Activated CD8-positive, alpha-beta memory T cell treated with anti-CD3 and anti-CD28 coated beads for 48 hours (primary cell): Measurements from ENCODE around the gene CHRNA3.

Experiments used
- DNase-seq, 3 experiments: peaks; one replicate each; pipeline ENCODE4 v3.0.0-alpha.2; 2020; ENCODE audit warnings: low read depth in 2 of 3, low spot score in 2 of 3

The CHRNA3 gene

DNA sequence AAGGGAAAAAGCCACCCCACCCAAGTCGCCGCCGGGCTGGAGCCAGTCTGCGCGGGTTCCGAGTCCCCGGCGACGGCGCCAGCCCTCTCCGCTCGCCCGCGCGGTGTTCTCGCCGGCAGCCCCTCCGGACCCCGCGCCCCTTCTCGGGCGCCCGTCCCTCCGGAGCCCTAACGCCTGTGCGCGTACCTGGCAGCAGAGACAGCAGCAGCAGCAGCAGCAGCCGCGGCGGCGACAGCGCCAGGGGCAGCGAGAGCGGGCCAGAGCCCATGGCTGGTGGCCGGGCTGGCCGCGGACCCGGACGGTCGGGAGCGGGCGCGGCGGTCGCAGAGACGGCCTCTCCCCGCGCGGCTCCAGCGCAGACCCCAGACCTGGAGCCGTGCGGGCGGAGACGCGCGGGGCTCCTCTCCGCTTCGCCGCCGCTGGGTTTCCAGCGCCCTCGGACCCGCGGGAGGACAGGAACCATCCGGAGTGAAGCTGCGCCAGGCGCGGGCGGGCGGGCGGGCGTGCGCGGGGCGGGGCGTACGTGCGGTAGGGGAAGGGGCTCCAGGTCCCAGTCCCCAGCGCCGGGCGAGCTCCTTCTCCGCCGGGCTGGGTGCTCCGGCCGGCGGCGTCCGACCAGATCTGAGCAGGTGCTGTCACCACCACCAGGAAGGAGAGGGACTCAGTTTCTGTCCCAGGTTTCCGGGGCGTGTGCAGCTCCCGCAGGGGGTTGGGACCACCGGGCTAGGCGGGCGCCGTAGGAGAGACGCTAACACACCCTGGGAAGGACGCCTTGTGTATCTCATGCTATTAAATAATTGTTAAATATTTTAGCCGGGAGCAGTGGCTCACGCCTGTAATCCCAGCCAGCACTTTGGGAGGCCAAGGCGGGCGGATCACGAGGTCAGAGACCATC, at the start of gene CHRNA3:
TSS of gene CHRNA3 (minus strand) at position 470 of the 895 bp plus-strand sequence. CDS start at position 268, 202 bp downstream.
- no peak for DNase-seq

DNA sequence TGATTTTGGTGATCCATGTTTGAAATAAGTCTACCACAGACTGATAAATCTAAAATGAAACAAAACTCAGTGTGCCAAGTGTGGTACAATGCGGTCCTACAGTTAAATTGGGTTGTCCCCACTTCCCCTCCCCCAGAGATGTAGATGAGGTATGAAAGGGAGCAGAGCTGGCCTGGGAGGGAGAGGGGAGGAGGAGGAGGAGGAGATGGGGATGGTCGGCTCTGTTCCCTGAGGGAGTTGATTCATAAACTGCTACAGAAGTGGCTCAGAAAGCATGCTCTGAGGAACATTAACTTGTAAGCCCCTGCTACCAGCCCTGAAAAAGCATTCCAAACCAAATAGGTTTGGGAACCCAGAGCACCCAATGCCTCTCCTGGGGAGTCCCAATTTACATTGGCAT, 48.2 kb upstream of the CHRNA3 start:
- no peak for DNase-seq

- no peak for DNase-seq
Measured at GRCh38 chr15:78667578-78668236, 46.9 kb upstream of the CHRNA3 start.

GRCh38 chr15:78666010-78666409, 45.2 kb upstream of the CHRNA3 start:
- DNase-seq: no peak

GRCh38 chr15:78663703-78664102, 42.9 kb upstream of the CHRNA3 start:
- no peak for DNase-seq

GRCh38 chr15:78662028-78662427, 41.2 kb upstream of the CHRNA3 start:
- no peak for DNase-seq

DNA sequence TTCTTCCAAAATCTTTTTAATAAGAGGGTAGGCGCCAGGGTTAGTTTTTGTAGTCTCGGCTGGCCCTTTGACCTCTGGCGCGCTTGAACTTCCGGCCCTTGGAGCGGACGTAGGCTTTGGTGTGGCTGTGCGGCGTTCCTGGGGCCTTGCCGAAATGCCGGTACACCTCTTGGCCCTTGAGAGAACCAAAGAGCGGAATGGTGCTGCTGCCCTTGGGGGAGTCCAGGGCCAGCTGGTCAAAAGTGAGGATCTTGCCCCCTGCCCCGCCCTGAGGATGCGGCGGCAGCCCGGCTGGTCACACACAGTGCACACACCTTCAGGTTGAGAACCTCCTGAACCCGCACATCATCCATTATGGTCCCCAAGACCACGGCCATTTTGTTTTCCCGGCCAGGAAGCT, 40.2 kb upstream of the CHRNA3 start:
- no peak for DNase-seq

GRCh38 chr15:78660584-78660983, 39.8 kb upstream of the CHRNA3 start:
- DNase-seq: no peak

DNA sequence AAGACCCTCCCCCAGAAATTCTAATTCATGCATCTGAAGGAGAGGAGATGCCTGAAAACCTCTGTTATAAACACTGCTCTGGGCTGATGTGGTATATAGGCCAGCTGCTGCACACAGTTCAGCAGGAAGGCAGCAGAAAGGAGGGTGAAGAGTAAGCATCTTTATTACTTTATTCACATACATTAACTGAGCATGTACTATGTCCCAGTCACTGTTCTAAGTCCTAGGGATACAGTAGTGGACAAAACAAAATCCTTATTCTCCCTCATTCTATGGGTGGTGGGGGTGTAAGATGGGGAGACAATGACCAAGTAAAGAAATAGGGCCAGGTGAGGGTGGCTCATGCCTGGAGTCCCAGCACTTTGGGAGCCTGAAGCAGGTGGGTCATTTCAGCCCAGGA, 38.0 kb upstream of the CHRNA3 start:
- DNase-seq: no peak

GRCh38 chr15:78654272-78654671, 33.5 kb upstream of the CHRNA3 start:
- no peak for DNase-seq

DNA sequence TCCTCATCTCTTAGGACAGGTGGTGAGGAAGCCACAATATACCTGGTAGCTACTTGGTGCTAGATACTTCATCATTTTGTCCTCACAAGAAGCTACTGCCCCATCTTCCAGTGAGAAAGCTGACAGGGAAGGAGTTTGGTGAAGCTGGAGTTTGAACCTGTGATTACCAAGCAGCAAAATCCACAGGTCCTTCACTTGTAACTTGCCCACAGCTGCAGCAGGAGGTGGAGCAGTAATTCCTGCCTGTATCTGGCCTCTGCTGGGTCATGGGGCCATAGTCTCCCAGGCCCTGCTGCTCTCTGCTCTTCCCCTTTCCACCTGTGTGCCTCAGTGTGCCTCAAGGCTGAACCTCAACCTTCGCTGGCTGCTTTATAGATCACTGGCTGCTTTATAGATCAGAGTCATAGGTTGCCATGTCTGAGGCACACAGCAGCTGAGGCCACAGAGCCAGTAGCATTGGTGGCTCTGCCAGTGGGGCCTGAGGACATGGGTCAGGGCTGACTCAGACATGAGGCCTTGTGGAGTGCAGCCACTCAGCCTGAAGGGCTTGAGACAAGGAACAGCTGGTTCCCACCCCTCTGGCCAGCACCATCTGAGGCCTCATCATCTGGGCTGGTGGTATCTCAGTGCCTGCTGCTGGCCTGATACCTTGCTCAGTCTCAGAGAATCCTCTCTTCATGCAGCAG, 31.3 kb upstream of the CHRNA3 start:
- no peak for DNase-seq

GRCh38 chr15:78651007-78651406, 30.2 kb upstream of the CHRNA3 start:
- DNase-seq: no peak

DNA sequence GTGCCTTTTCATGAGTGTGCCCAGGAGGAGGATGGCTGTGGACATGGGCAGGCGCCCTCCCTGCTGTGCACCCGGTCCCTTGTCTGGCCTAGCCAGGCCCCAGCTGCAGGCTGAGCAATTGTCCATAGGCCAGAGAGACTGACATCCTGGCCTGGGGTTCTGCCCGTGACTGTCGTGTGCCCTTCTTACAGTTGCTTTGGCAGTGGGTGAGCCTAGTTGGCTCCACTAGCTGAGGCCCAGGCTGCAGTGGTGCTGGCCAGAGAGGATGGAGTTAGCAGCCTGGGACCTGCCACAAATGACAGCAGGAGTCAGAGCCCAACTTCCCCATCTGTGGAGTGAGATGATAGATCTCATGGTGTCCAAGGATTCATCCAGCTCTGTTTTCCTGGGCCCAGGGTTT, 29.2 kb upstream of the CHRNA3 start:
- no peak for DNase-seq

GRCh38 chr15:78645009-78645408, 24.2 kb upstream of the CHRNA3 start:
- DNase-seq: no peak

DNA sequence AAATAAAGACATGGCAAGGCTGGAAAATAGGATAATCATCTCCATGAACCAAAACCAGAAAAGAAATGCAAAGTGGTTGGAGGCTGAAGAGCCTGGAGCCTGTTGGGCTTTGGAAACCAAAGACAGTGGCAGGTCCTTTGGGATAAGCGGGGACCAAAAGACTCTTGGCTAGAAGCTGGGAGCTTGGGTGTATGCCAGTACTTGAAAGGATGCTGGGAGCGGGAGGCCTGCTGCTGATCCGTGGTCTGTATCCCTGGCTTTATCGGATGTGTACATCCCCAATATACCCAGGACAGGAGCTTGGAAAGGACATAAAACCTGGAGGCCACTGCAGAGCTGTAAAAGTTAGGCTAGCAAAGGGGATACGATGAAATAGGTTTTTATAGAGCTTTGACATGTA, 21.5 kb upstream of the CHRNA3 start:
- no peak for DNase-seq

DNA sequence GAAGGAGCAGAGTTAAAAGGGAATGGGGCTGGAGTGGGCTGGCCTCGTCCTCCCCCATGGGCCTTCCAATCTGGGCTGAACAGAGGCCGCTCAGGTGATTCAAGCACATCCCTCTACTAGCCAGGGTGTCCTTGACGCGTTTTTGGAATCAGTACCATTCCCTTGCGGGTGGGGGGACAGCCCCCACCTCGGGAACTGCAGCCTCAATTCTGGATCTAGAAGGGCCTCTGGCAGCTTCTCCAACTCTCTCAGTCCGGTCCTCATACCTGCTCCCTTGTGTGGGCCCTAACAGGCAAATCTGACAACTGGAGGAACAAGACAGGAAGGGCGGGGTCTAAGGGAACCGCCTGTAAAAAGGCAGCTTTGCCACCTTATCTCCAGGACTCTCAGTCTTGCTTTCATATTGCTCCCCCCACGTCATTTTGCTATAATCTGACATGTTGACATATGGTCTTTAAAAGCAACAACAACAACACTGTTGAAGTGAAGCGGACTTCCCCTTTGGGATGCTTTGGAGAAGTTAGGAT, 21.0 kb upstream of the CHRNA3 start:
- no peak for DNase-seq

DNA sequence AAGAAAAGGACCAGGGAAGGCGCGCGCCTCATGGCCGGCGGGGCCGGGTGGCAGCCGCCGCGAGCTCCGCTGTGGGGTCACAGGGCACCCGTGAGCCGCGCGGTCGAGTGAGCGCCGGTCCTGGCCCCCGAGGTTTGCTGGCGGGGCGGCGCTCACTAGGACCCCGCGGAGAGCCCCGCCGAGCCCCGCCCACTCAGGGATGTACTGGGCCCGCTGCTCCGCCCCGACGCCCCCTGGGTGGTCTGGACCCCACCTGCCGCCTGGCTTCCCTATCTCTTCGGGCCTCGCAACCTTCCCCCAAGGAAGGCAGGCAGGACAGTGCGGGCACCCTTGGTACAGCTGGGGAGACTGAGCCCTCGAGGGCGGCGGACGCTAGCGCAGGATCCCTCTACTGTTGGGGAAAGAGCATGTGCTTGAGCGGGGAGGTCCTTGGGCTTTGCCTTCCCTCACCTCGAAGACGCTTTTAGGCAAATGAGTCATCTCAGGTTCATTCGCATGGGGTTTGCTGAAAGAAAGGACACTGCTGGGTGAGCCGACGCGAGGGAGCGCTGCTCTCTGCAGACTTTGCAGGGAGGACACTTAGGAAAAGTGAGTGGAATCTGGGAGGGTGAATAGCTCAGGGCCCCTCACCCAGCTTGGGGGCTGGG, 20.4 kb upstream of the CHRNA3 start, which contains the start of gene CHRNB4:
TSS of gene CHRNB4 (minus strand) at position 109 of the 647 bp plus-strand sequence. CDS start at position 32, 77 bp downstream.
- DNase-seq: no peak

DNA sequence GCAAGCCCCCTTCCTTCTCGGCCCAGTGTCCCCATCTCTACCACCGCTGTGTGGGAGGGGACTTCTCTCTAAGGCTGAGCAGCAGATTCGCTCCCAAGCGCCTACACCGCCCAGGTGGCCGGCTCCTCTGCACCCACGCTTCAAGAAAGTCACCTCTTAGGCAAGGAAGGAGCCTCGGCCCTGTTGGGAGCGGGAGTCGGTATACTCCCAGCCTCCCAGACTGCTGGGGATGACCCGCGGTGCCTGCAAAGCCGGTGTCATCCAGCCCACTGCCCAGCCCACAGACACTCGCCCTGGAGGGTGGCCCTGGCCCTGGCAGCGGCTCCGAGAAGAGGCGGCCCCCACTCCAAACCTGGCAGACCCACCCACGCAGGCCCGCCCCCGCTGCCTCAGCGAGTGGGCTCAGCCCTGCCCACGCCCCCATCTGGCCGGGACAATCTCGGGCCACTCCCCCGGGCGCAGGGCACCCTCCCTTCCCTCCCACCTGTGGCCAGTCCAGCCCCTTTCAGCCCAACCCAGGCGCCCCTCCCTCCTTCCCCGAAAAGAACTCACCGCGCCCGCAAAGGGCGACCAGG, 19.8 kb upstream of the CHRNA3 start:
- no peak for DNase-seq

DNA sequence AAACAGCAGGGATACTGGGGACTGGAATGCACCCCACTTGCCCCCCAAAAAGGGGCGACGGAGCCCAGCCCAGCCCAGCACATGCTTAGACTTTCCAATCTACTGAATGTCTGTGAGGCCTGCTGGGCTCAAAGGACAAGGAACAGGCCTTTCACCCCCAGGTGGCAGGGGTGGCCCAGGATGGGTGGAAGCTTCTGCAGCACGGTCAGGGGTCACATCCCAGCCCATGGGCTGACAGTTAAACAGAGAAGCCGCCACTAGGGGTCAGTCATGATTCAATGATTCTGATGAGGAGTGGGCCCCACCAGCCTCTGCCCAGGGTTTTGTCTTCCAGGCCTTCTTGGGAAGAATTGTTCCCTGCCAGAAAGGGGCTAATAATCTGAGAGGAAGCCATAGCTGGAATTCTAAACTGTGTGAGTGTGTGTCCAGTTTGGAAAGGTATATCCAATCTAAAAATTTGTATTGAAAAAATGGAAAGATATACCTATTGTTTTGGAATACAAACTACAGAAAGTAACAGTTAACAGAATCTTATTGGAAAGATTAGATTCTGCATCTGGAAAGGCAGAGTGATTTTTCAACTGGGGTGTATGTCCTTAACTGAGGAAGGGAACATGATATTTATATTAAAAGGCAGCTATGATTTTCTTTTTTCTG, 18.0 kb upstream of the CHRNA3 start:
- no peak for DNase-seq

GRCh38 chr15:78637776-78638435, 17.1 kb upstream of the CHRNA3 start:
- no peak for DNase-seq
